Osteocyte (in vitro differentiated cells): Measurements from ENCODE around the gene GOLGA1. TPM values are rescaled to one million over a fixed set of nuclear protein-coding genes. Genes with fewer than 3 reads are reported as not detected.

Experiments used
- DNase-seq: peaks from one replicate; pipeline ENCODE4 v3.0.0; 2021; ENCODE audit warnings: mixed read lengths; ENCODE audit not compliant: unreplicated experiment; ENCODE audit errors: extremely low spot score
- H3K27ac Mint-ChIP-seq: one replicate; pipeline ENCODE4 v1.8.0; 2021; ENCODE audit warnings: mild to moderate bottlenecking, mixed read lengths; ENCODE audit not compliant: unreplicated experiment
- H3K27me3 Mint-ChIP-seq: one replicate; pipeline ENCODE4 v1.8.0; 2021; ENCODE audit warnings: mixed read lengths; ENCODE audit not compliant: unreplicated experiment
- H3K36me3 Mint-ChIP-seq: one replicate; pipeline ENCODE4 v1.8.0; 2021; ENCODE audit warnings: mixed read lengths; ENCODE audit not compliant: unreplicated experiment
- H3K4me1 Mint-ChIP-seq: one replicate; pipeline ENCODE4 v1.8.0; 2021; ENCODE audit warnings: mixed read lengths; ENCODE audit not compliant: unreplicated experiment
- H3K4me3 Mint-ChIP-seq: one replicate; pipeline ENCODE4 v1.8.0; 2021; ENCODE audit warnings: mild to moderate bottlenecking, moderate library complexity, mixed read lengths; ENCODE audit not compliant: unreplicated experiment
- H3K9me3 Mint-ChIP-seq: one replicate; pipeline ENCODE4 v1.8.0; 2021; ENCODE audit warnings: mixed read lengths; ENCODE audit not compliant: unreplicated experiment
- total RNA-seq: library from RNA; stranded (reverse); gene quantifications from 2 replicates; pipeline ENCODE4 v1.2.1, GENCODE V29; 2021
- TF ChIP-seq, protein P1 (sequence below): fragments of 200-600 bp; sonication (generic); IDR thresholded peaks from 2 replicates; pipeline ENCODE4 v1.5.0; 2021; ENCODE audit warnings: antibody characterized with exemption, mild to moderate bottlenecking, moderate library complexity

GOLGA1 gene
- total RNA-seq, 1 donor from 2014 or later: 22.4 TPM

GRCh38 chr9:124950050-124950718, 9.3 kb upstream of the GOLGA1 start:
- TF ChIP-seq, protein P1, sequence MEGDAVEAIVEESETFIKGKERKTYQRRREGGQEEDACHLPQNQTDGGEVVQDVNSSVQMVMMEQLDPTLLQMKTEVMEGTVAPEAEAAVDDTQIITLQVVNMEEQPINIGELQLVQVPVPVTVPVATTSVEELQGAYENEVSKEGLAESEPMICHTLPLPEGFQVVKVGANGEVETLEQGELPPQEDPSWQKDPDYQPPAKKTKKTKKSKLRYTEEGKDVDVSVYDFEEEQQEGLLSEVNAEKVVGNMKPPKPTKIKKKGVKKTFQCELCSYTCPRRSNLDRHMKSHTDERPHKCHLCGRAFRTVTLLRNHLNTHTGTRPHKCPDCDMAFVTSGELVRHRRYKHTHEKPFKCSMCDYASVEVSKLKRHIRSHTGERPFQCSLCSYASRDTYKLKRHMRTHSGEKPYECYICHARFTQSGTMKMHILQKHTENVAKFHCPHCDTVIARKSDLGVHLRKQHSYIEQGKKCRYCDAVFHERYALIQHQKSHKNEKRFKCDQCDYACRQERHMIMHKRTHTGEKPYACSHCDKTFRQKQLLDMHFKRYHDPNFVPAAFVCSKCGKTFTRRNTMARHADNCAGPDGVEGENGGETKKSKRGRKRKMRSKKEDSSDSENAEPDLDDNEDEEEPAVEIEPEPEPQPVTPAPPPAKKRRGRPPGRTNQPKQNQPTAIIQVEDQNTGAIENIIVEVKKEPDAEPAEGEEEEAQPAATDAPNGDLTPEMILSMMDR: no peak
- no peak overlapping the region for H3K4me3 Mint-ChIP-seq
- peaks cover 7% of the 10 kb centered on the region for H3K36me3 Mint-ChIP-seq
- DNase-seq: no peak
- no peaks in the 10 kb centered on the region for H3K4me1 Mint-ChIP-seq
- no peaks in the 10 kb centered on the region for H3K9me3 Mint-ChIP-seq
- no peaks in the 10 kb centered on the region for H3K27me3 Mint-ChIP-seq
- no peak overlapping the region for H3K27ac Mint-ChIP-seq

DNA sequence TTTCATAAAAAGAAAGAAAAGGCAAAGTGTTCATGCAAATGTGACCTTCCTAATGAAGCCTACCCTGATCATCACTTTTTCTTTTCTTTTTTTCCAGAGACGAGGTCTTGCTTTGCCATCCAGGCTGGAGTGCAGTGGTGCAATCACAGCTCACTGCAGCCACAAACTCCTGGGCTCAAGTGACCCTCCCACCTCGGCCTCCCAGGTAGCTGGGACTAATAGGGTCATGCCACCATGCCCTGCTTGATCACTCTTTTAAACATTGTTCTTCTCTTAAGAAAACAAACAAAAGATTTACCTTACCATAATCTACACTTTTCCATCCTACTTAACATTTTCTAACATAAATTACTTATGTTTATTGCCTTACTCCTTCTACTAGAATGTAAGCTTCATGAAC, 8.5 kb upstream of the GOLGA1 start:
- Mint-ChIP-seq H3K36me3 (peaks cover 7% of the 10 kb centered on the region), H3K4me1 (no peaks in the 10 kb centered on the region), H3K4me3 (no peak overlapping the region), H3K9me3 (no peaks in the 10 kb centered on the region), H3K27me3 (no peaks in the 10 kb centered on the region), H3K27ac (no peak overlapping the region)
- no peak for DNase-seq
- TF ChIP-seq, protein P1: no peak

DNA sequence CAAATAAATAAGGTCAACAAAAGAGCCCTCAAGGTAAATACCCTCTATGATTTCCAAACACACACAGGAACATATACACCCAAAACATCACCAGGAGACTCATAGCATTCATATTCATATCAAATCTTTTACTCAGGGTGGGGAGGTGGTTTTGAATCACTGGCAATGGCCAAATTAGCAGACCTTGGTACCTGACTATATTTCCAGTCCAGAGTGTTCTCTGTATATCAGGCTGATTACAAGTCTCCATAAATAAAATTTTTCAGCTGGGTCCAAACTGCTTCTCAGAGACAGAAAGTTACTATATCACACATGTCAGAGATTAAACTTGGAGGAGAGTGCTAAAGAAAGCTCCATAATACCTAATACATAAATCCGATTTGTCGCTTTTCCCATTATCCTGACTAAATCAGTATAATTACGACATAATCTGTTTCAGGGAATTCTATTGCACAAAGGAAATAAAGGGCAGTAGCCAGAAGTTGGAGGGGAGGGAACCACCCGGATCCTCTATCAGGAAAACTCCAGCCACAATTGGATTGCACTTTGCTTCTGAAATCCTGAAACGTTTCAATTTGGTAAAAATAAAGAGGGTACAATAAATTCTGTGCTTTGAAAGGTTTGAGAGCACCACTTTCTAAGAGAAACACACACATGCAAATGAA, 7.0 kb upstream of the GOLGA1 start:
- Mint-ChIP-seq H3K4me3 (no peak overlapping the region), H3K9me3 (no peaks in the 10 kb centered on the region), H3K27me3 (no peaks in the 10 kb centered on the region), H3K36me3 (peaks cover 7% of the 10 kb centered on the region), H3K27ac (no peak overlapping the region), H3K4me1 (no peaks in the 10 kb centered on the region)
- DNase-seq: no peak
- TF ChIP-seq, protein P1: no peak

DNA sequence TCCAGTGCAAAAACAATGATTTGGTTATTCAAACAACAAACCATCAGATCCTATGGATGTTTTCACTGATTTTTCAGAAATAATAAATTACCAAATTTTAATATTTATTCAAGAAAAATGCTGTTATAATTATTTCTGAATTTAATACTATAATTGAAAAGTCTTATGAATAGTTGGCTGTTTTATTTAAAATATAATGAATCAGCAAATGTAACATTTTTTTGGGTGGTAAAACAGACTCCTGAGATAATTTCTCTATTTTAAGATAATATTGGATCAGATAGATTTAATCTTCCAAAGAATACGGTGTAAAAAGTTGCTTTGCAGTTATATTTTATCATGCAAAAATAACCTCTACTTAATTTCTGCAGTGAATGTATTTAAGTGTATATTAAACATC, 5.3 kb upstream of the GOLGA1 start:
- peaks cover 5% of the 10 kb centered on the region for H3K36me3 Mint-ChIP-seq
- no peaks in the 10 kb centered on the region for H3K9me3 Mint-ChIP-seq
- no peaks in the 10 kb centered on the region for H3K27me3 Mint-ChIP-seq
- H3K4me1 Mint-ChIP-seq: peaks cover 8% of the 10 kb centered on the region
- no peak overlapping the region for H3K27ac Mint-ChIP-seq
- TF ChIP-seq, protein P1: no peak
- DNase-seq: no peak
- H3K4me3 Mint-ChIP-seq: no peak overlapping the region

GRCh38 chr9:124941679-124942561, 1.0 kb upstream of the GOLGA1 start:
- DNase-seq: no peak
- H3K4me3 Mint-ChIP-seq: peak overlapping the region; percentile 94

More at GRCh38 chr9:124941679-124942561, 1.0 kb upstream of the GOLGA1 start:
- H3K27me3 Mint-ChIP-seq: no peaks in the 10 kb centered on the region
- TF ChIP-seq, protein P1: no peak
- peaks cover 17% of the 10 kb centered on the region for H3K4me1 Mint-ChIP-seq
- H3K36me3 Mint-ChIP-seq: no peaks in the 10 kb centered on the region
- peak overlapping the region; percentile 98 for H3K27ac Mint-ChIP-seq
- no peaks in the 10 kb centered on the region for H3K9me3 Mint-ChIP-seq
